Measurements from ENCODE around the gene ADI1.

DNA sequence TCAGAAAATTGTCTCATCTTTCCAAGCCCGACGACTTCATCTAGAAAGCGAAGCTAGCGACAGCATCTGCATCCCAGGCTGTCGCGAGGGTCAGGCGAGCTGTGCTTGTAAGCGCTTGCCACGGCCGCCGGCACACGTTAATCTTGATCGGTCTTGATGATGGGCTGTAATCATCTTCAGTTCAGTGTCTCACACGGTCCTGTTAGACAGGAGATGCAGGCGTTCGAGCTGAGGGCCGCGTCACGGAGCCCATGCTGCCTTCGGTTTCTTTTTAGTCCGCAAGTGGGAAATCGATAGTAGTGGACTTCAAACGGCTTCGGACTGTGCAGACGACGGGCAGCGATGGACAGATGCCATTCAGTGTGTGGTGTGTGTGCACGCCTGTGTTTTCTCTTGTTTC is 43.6 kb downstream of the ADI1 start:
- TF ChIP-seq, protein P1, sequence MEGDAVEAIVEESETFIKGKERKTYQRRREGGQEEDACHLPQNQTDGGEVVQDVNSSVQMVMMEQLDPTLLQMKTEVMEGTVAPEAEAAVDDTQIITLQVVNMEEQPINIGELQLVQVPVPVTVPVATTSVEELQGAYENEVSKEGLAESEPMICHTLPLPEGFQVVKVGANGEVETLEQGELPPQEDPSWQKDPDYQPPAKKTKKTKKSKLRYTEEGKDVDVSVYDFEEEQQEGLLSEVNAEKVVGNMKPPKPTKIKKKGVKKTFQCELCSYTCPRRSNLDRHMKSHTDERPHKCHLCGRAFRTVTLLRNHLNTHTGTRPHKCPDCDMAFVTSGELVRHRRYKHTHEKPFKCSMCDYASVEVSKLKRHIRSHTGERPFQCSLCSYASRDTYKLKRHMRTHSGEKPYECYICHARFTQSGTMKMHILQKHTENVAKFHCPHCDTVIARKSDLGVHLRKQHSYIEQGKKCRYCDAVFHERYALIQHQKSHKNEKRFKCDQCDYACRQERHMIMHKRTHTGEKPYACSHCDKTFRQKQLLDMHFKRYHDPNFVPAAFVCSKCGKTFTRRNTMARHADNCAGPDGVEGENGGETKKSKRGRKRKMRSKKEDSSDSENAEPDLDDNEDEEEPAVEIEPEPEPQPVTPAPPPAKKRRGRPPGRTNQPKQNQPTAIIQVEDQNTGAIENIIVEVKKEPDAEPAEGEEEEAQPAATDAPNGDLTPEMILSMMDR (IDR thresholded peaks at IDR 0.05; ENCODE audit: low read length) = no peak
- no peak for TF ChIP-seq EZH2 (optimal IDR thresholded peaks at IDR 0.05; ENCODE audit: low read depth, low read length)

Data from MM.1S (cell line).